Neural cell (in vitro differentiated cells): ENCODE measurements around the gene TRIM56. TPM values are rescaled to one million over a fixed set of nuclear protein-coding genes. Genes with fewer than 3 reads are reported as not detected.

Experiments used
- H2AFZ ChIP-seq: fragments of 200-600, 300-800 bp; sonication (generic), shearing (Covaris generic); 2 replicates; pipeline ENCODE4 v1.6.0; 2014; ENCODE audit warnings: low read depth, mild to moderate bottlenecking, antibody characterized with exemption, low read length, moderate library complexity
- H3F3A ChIP-seq: fragments of 200-600 bp; shearing (Covaris generic); 2 replicates; pipeline ENCODE4 v1.6.1; 2016; ENCODE audit warnings: mild to moderate bottlenecking, moderate library complexity, mixed read lengths, antibody characterized with exemption, low read length; ENCODE audit not compliant: insufficient read depth, poor library complexity, severe bottlenecking
- H3K27ac ChIP-seq: fragments of 200-600, 300-800 bp; sonication (generic), shearing (Covaris generic); 2 replicates; pipeline ENCODE4 v1.5.1; 2014; ENCODE audit warnings: mild to moderate bottlenecking, low read length, moderate library complexity
- H3K27me3 ChIP-seq: fragments of 300-800, 200-600 bp; sonication (generic), shearing (Covaris generic); 2 replicates; pipeline ENCODE4 v1.6.0; 2014; ENCODE audit warnings: mild to moderate bottlenecking, low read depth, low read length, moderate library complexity; ENCODE audit not compliant: insufficient read depth
- H3K36me3 ChIP-seq: fragments of 300-800, 200-600 bp; sonication (generic), shearing (Covaris generic); 2 replicates; pipeline ENCODE4 v1.5.1; 2014; ENCODE audit warnings: mild to moderate bottlenecking, antibody characterized with exemption, low read length, moderate library complexity; ENCODE audit not compliant: insufficient read depth
- H3K4me2 ChIP-seq: fragments of 300-800, 200-600 bp; sonication (generic), shearing (Covaris generic); 2 replicates; pipeline ENCODE4 v1.6.0; 2014; ENCODE audit warnings: mild to moderate bottlenecking, low read length
- H3K4me3 ChIP-seq: fragments of 300-800, 200-600 bp; sonication (generic), shearing (Covaris generic); 2 replicates; pipeline ENCODE4 v1.5.1; 2014; ENCODE audit warnings: mild to moderate bottlenecking, low read length, moderate library complexity
- H3K79me2 ChIP-seq: fragments of 200-600 bp; shearing (Covaris generic); replicated peaks from 2 replicates; pipeline ENCODE4 v1.6.0; 2014; ENCODE audit warnings: mild to moderate bottlenecking, low read length, moderate library complexity; ENCODE audit not compliant: insufficient read depth
- H3K9ac ChIP-seq: fragments of 300-800, 200-600 bp; sonication (generic), shearing (Covaris generic); 2 replicates; pipeline ENCODE4 v1.6.1; 2016; ENCODE audit warnings: mild to moderate bottlenecking, low read length, mixed read lengths
- H3K9me2 ChIP-seq: fragments of 200-600 bp; shearing (Covaris generic); 2 replicates; pipeline ENCODE4 v1.6.1; 2016; ENCODE audit warnings: mild to moderate bottlenecking, low read length, mixed read lengths; ENCODE audit not compliant: insufficient read depth
- H3K9me3 ChIP-seq: fragments of 200-600, 300-800 bp; sonication (generic), shearing (Covaris generic); 2 replicates; pipeline ENCODE4 v1.6.1; 2016; ENCODE audit warnings: mild to moderate bottlenecking, mixed run types, low read length, moderate library complexity, mixed read lengths
- H4K20me1 ChIP-seq: fragments of 200-600 bp; shearing (Covaris generic); 2 replicates; pipeline ENCODE4 v1.6.1; 2016; ENCODE audit warnings: mild to moderate bottlenecking, mixed run types; ENCODE audit not compliant: insufficient read depth
- EZH2 ChIP-seq: fragments of 200-600, 300-800 bp; shearing (Covaris generic), sonication (generic); IDR thresholded peaks from 2 replicates; pipeline ENCODE4 v1.6.1; 2014; ENCODE audit warnings: antibody characterized with exemption, low read length, borderline replicate concordance, mild to moderate bottlenecking; ENCODE audit not compliant: insufficient read depth, poor library complexity, severe bottlenecking
- MXI1 ChIP-seq: fragments of 450-650 bp; conservative IDR thresholded peaks from 2 replicates; pipeline ENCODE4 v1.6.1; 2014; ENCODE audit warnings: antibody characterized with exemption, mild to moderate bottlenecking; ENCODE audit not compliant: poor library complexity, severe bottlenecking
- POLR2AphosphoS5 ChIP-seq: IDR thresholded peaks from 2 replicates; pipeline ENCODE4 v1.6.1; 2012
- RAD21 ChIP-seq: fragments of 450-650 bp; conservative IDR thresholded peaks from 2 replicates; pipeline ENCODE4 v1.6.1; 2014; ENCODE audit warnings: antibody characterized with exemption, mild to moderate bottlenecking, moderate library complexity
- REST ChIP-seq: IDR thresholded peaks from 2 replicates; pipeline ENCODE4 v1.6.1; 2012; ENCODE audit warnings: borderline replicate concordance
- SMC3 ChIP-seq: fragments of 450-650 bp; conservative IDR thresholded peaks from 2 replicates; pipeline ENCODE4 v1.6.1; 2014; ENCODE audit warnings: antibody characterized with exemption, mild to moderate bottlenecking, moderate library complexity; ENCODE audit not compliant: poor library complexity
- polyA plus RNA-seq: library from polyadenylated mRNA; depleted of rRNA; stranded (reverse); fragments of >200 nt; gene quantifications from 2 replicates; pipeline ENCODE4 v1.2.3, GENCODE V29; 2014
- TF ChIP-seq, protein P1 (sequence below): fragments of 450-650 bp; IDR thresholded peaks from 2 replicates; pipeline ENCODE4 v1.5.1; 2014; ENCODE audit warnings: antibody characterized with exemption, mild to moderate bottlenecking, moderate library complexity; ENCODE audit not compliant: poor library complexity, severe bottlenecking

Gene TRIM56
- polyA plus RNA-seq, 1 donor from 2014 or later: 0.01 TPM

- H3K79me2 ChIP-seq: no peaks in the 10 kb centered on the region
- H3K9ac ChIP-seq: peak within 1 kb of the TSS; percentile 3
These were observed 41.6 kb downstream of the TRIM56 start, which contains the start of gene SERPINE1 for GRCh38 chr7:101126651-101127459. SERPINE1 (plus strand) TSS chr7:101127104; CDS start chr7:101128394, 1,290 bp downstream.

DNA sequence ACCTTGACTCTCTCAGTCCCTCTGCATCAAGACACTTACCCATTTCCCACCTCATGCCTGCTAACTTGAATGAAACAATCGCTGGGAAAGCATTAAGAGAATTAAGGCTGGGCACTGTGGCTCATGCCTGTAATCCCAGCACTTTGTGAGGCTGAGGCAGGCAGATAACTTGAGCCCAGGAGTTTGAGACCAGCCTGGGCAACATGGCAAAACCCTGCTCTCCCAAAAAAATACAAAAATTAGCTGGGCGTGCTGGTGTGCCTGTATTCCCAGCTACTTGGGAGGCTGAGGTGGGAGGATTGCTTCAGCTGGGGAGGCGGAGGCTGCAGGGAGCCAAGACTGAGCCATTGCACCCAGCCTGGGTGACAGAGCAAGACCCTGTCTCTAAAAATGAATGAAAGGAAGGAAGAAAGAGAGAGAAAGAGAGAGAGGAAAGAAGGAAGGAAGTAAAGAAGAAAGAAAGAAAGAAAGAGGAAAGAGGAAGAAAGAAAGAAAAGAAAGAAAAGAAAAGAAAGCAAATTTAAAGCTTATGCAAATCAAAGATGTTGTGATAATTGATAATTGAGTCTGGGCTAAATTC lies 42.3 kb downstream of the TRIM56 start:
- Histone ChIP-seq H4K20me1 (no peaks in the 10 kb centered on the region), H3K9me3 (no peaks in the 10 kb centered on the region), H3K9ac (no peak overlapping the region), H3K27me3 (no peaks in the 10 kb centered on the region), H2AFZ (no peak overlapping the region), H3K36me3 (no peaks in the 10 kb centered on the region), H3K79me2 (no peaks in the 10 kb centered on the region), H3F3A (no peaks in the 10 kb centered on the region), H3K4me3 (no peak overlapping the region), H3K9me2 (no peaks in the 10 kb centered on the region), H3K27ac (no peak overlapping the region), H3K4me2 (no peak overlapping the region)
- no peak for TF ChIP-seq SMC3
- TF ChIP-seq, protein P1, sequence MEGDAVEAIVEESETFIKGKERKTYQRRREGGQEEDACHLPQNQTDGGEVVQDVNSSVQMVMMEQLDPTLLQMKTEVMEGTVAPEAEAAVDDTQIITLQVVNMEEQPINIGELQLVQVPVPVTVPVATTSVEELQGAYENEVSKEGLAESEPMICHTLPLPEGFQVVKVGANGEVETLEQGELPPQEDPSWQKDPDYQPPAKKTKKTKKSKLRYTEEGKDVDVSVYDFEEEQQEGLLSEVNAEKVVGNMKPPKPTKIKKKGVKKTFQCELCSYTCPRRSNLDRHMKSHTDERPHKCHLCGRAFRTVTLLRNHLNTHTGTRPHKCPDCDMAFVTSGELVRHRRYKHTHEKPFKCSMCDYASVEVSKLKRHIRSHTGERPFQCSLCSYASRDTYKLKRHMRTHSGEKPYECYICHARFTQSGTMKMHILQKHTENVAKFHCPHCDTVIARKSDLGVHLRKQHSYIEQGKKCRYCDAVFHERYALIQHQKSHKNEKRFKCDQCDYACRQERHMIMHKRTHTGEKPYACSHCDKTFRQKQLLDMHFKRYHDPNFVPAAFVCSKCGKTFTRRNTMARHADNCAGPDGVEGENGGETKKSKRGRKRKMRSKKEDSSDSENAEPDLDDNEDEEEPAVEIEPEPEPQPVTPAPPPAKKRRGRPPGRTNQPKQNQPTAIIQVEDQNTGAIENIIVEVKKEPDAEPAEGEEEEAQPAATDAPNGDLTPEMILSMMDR: no peak
- TF ChIP-seq MXI1: no peak
- no peak for TF ChIP-seq POLR2AphosphoS5
- no peak for TF ChIP-seq RAD21
- TF ChIP-seq EZH2: no peak
- no peak for TF ChIP-seq REST

More at GRCh38 chr7:101126651-101127459, 41.6 kb downstream of the TRIM56 start, which contains the start of gene SERPINE1:
- no peaks in the 10 kb centered on the region for H4K20me1 ChIP-seq
- no peaks in the 10 kb centered on the region for H3K9me3 ChIP-seq
- no peak within 1 kb of the TSS for H3K4me2 ChIP-seq
- H3K4me3 ChIP-seq: peak within 1 kb of the TSS; percentile 41
- H3K27me3 ChIP-seq: no peaks in the 10 kb centered on the region
- H3K36me3 ChIP-seq: no peaks in the 10 kb centered on the region
- H2AFZ ChIP-seq: no peak within 1 kb of the TSS
- H3K27ac ChIP-seq: no peak within 1 kb of the TSS
- TF ChIP-seq, protein P1: peak; percentile 28
- TF ChIP-seq EZH2: no peak
- H3K9me2 ChIP-seq: no peaks in the 10 kb centered on the region
- no peaks in the 10 kb centered on the region for H3F3A ChIP-seq
